GM12872 (cell line): ENCODE measurements around the gene UNC45A.

Experiments used
- CTCF ChIP-seq: IDR thresholded peaks from 3 replicates; pipeline ENCODE4 v1.5.1; 2011; ENCODE audit warnings: low read depth, mild to moderate bottlenecking, low read length, moderate library complexity; ENCODE audit not compliant: insufficient read depth

The UNC45A gene

DNA sequence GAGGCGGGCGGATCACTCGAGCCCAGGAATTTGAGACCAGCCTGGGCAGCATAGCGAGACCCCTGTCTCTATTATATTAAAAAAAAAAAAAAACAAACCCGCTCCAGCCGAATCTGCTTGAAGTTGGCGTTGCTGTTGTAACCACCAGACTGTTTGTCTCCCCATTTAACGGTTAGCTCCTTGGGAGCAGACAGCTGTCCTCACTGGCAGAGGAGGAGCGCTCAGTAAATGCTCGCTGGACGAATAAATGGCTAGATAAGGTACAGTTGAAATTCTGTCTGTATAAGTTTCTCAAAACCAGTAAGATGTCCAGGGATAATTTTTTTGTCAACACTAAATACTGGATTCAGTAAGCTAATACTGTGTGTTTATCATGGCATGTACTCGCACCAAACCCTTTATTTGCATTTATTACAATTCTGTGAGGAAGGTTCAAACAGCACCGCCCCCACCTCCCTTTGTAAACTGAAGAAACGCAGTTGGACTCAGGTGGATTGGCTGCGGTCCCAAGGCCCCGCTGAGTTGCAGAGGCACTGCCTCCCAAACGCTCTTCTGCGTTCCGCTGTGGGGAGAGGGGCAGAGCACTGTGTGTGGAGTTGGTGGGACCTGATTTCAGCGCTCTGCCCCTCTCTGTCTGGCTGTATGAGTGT is 20.7 kb downstream of the UNC45A start:
- no peak for TF ChIP-seq CTCF

DNA sequence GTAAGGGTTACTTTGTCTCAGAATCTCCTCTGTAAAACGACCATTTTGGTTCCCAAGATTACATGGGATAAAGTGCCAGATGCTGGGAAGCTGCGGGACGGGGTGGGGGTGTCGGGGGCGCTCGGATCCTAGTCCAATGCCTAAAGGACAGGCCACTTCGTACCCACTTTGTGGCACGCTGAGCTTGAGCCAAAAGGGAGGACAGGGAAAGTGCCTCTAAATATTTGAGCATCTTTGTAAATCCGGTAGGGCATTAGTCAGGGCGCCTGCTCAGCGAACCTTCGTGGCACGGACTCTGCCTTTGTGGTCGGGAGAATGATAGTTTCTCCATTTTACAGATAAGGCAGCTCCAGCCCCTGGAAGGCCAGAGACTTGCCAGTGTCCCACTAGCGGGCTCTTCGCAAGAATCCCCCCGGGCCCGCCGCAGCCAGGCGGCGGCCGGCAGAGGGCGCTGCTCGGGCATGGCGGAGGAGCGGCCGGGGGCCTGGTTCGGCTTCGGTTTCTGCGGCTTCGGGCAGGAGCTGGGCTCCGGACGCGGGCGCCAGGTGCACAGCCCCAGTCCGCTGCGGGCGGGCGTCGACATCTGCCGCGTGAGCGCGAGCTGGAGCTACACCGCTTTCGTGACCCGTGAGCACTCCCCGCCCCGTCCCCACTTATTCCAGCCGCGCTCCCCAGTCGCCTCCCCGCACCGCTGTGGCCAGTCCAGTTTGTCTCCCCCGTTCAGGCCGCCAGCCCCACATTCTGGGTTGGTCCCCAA is 21.4 kb downstream of the UNC45A start:
- TF ChIP-seq CTCF: no peak

GRCh38 chr15:90957031-90957790 is 22.1 kb downstream of the UNC45A start:
- no peak for TF ChIP-seq CTCF

DNA sequence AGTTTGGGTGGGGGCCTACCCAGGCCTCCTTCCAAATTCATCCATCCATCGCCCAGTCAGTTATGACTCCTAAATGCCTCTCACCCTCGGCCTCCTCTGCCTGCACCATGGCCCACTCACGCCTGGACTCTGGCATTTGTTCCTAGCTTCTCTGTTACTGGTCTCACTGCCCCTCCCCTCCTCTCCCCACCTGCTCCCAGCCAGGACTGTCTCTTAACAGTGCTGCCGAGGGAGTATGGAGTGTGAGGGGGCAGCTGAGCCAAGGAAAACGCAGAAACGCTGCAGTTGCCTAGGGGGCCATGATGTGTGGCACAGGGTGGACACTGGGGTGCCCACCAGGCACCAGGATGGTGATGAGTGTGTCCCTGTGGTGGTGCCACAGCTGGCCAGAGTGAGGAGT is 22.7 kb downstream of the UNC45A start:
- TF ChIP-seq CTCF: no peak

GRCh38 chr15:90959028-90959595 is 24.0 kb downstream of the UNC45A start:
- no peak for TF ChIP-seq CTCF

GRCh38 chr15:90959894-90960293 is 24.8 kb downstream of the UNC45A start:
- no peak for TF ChIP-seq CTCF
